ELF-1 (cell line): ENCODE results near the gene KCND2.
A peak's percentile ranks its signal among the peaks of the same experiment; 100 is the strongest.
"Not testable (repeated sequence)": the region's sequence is repeated elsewhere in the genome, so short reads cannot be mapped to it uniquely, and the experiment has no call there.

Source experiments
- DNase-seq: peaks from one replicate; pipeline ENCODE4 v3.0.0-alpha.2; 2016; ENCODE audit warnings: low read depth, low spot score

KCND2 gene

DNA sequence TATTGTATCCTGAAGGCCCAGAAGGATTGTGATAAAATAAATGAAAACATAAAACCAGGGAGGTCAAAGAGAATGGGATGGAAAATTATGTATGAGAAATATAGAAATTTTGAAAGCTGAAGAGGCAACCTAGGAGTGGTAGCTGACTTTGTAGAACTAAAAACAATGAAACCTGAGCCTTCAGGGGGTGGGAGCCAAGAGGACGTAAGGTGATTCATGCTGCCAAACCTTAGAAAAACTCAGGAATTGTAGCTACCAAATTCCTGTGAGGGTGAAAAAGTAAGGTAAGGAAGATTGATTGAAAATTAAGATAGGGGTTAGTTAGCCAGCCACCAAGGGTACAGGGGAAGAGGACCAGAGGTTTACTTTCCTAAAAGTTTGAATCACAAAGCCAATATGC lies 213.2 kb downstream of the KCND2 start:
- DNase-seq = no peak

DNA sequence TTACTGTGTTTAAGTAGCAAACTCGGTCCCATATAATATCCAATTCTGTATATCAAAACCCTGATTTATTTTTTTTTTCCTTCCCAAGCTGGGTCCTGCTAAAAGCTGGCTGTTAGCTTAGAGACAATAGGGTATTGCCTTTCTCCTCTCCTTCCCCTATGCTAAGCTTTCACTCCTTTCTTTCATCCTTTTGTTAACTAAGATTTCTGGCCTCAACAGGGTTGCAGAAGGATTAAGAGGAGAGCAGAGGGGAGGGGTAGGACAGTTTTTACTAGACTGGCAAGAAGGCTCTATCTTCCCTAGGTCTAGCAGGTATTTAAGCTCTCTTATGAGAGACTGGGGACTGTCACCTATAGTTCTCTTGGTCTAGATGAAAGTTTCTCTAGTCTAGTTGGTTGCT lies 229.2 kb downstream of the KCND2 start:
- peak; percentile 7 for DNase-seq

- DNase-seq = no peak
Measured at GRCh38 chr7:120502825-120503224, 229.8 kb downstream of the KCND2 start.

DNA sequence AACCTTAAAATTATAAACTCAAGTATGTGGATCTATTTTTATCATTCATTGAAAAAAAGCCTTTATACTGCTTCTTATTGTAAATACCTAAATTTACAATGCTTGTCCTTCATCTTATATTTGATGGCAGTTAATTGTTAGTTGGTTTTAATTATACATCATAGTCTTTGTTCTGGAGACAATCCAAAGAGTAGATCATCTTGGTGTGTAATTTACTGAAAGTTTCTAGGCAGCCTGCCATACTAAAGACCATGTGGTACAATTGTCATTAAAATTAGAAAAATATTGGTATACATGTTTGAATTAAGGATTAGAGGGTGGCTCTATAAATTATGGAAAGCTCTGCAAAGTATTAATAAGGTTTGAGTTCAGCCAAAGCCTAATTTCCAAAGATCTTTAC lies 231.4 kb downstream of the KCND2 start:
- DNase-seq = no peak

- no peak for DNase-seq
Measured at GRCh38 chr7:120505770-120506169, 232.8 kb downstream of the KCND2 start.

DNA sequence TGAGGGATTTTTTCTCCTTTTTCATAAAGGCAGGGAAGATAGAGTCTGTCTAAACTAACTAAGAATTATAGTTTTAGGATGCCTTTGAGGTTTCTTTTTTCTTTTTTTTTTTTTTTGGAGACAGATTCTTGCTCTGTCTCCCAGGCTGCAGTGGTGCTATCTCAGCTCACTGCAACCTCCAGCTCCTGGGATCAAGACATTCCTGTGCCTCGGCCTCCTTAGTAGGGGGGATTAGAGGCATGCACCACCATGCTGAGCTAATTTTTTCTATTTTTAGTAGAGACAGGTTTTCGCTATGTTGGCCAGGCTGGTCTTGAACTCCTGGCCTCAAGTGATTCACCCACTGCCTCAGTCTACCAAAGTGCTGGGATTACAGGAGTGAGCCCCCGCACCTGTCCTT lies 239.7 kb downstream of the KCND2 start:
- DNase-seq = no peak

GRCh38 chr7:120519224-120519623 lies 246.2 kb downstream of the KCND2 start:
- no peak for DNase-seq

DNA sequence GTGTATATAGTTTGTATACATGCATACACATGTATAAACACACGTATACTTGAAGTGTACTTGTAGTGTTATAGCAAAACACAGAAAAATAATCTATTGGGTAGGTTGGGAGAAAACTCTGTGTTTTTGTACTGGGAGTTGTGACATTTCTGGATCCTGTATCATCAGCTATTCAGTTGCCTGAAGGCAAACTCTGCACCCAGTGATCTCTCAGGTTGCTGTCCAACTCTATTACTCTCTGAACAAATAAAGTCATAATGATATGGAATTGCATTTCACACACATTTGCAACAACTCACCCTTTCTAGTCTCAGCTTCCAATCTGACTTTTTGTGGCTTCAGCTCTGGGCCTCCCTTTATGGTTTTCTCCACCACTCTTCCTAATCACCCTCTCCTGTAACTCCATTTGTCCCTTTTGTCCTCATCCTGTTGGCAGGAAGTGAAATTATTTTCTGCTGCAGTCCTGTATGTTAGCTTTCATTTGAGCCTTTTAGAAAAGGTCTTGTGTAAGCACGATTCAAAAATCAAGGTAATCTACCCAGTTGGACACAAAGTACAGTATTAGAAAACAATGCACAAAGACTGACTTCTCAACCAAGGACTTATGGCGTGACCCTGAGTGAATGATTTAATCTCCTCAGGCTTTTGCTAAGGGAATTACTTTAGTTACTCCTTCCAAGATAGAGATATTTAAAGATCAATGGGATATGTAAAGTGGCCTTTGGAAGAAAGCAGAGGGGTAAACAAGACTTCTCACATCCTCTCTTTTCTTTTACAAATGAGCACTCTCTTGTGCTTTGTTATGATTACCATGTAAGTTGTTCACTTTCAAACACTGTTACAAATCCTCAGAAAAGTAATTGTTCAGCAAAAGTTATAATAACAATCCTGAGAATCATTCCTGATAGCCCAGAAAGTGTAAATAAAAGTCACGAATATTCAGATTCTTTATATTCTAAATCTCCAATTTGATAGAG lies 249.1 kb downstream of the KCND2 start:
- DNase-seq = peak; percentile 30

- no peak for DNase-seq
Measured at GRCh38 chr7:120523985-120524384, 251.0 kb downstream of the KCND2 start.

DNA sequence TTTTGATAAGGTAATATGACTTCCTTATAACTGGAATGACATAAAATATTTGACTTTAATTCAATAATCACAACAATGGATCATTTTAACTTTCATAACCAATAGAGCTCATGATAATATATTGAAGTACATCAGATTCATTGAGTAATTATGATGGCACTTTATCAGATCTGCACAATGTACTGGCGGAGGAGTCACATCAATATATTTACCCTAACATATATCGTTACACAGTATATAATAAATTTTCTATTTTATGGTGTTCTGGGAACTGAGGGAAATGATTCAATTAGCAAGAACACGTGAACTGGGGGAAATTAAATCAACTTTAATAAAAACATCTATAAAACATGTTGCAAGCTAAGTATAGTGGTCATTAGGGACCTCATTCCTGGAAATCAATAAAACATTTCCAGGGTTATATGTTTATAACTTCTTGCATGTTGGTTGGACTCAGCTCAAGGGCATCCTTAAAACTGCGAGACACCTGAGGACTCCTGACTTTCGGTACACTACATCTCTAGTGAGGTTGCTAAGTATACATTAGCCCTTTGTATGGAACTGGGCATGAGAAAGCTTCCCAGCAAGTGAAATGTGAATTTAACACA lies 254.0 kb downstream of the KCND2 start:
- DNase-seq = no peak

- no peak for DNase-seq
Measured at GRCh38 chr7:120529736-120530135, 256.8 kb downstream of the KCND2 start.

DNA sequence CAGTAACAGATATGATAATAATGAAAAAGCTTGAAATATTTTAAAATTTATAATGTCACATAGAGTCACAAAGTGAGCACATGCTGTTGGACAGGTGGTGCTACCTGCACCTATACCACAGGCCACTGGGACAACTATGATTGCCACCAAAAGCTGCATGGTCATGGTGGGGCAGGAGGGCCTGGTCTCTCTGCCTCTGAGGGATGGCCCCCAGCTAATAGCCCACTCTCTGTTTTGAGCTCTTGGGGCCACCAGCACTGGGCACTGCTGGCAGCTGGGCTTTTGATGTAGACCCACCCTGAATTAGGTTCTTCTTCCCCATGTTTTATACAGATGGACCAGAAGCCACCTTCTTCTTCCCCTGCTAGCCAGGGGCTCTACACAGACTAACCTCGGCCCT lies 265.4 kb downstream of the KCND2 start:
- DNase-seq = no peak

GRCh38 chr7:120539321-120539720 lies 266.3 kb downstream of the KCND2 start:
- DNase-seq = no peak

DNA sequence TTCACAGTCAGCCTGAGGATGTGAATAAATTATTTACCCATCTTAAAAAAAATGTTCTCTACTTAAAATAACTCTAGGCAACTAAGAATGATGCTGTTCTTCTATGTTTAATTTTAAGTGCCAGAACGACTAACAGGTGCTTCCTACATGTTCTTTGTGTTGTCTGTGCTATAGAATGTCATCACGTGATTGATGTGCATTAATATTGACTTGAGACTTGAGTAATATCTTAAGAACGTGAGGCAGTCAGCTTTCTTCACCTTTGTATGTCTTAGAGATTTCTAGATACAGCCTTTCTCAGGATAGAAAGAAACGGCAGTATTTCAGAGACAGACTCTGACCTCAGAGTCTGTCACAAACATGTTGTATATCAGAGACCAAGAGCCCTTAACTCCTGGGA lies 274.6 kb downstream of the KCND2 start:
- DNase-seq = no peak

DNA sequence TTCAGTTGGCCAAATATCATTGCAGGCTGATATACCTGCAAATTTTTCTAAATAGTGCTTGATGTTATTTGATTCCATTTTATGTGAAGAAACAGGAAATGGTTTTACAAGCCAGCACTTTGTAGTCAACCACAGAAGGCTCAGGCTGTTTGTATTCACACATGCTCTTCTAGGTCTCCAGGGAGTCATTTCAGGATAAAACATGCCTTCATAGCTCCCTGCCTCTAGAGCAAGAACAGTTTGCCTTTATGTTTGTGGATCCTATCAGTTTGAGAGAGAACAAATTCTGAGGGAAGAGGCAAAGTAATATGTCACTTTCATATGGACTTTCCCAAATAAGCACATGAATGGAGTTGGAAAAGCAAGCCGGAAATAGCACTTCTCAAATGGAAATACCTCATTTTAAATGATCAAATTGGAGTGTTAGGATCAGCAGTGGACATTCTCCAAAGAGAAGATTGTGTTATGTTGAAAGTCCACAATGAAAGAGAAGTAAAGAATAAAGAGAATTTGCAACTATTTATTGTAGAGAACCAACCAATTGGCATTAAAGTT lies 277.6 kb downstream of the KCND2 start:
- no peak for DNase-seq

GRCh38 chr7:120553491-120553890 lies 280.5 kb downstream of the KCND2 start:
- no peak for DNase-seq

- peak; percentile 8 for DNase-seq
Measured at GRCh38 chr7:120554960-120555571, 282.1 kb downstream of the KCND2 start.

- DNase-seq = no peak
Measured at GRCh38 chr7:120564145-120564544, 291.2 kb downstream of the KCND2 start.

DNA sequence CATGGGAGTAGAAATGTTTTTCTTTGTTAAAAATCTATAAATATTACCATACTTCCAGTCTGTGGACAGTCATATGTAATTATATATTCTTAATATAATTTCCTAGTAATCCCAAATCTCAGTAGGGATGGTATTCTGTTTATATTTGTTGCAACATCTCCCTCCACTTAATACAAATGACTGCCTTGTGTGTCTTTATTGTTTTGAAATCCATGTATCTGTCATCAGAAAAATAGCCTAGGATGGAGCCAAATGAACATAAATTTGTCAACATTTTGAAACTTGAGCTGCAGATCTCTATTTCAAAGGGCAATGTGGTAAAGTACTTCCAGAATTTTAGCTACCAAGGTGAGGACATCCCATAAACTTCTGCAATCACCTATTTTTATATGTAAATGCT lies 294.2 kb downstream of the KCND2 start:
- no peak for DNase-seq

GRCh38 chr7:120578657-120579056 lies 305.7 kb downstream of the KCND2 start:
- DNase-seq = not testable (repeated sequence)

- no peak for DNase-seq
Measured at GRCh38 chr7:120582916-120583315, 309.9 kb downstream of the KCND2 start.

DNA sequence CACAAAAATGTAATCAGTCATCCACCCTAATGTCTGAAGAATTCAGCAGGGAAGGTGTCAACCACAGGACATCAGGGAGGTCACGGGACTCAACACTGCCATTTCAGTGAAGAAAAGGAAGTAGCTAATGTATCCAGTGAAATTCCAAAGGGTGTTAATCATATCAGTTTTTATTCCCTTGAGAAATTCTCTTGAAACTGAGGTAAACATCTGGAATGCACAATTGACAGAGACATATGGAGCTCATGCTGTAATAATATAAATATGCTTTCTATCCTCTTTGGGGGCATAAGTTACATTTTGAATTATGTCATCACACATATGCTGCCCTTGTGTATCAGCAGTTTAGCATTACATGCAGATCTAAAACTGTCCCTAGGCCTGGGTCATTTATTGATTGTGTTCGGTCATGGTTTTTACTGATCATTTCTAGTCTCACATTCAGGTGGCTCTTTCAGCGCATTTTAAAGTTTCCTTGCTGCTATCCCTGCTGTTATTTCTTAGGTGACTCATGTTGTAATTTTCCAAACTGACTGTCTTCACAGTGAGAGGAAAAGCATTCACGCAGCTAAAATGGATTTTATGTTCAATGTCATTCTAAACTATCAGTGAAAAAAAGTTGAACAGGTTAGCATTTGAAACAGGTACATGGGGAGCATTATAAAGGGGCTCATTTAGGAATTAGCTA lies 311.1 kb downstream of the KCND2 start:
- DNase-seq = no peak
